H1 (cell line): Measurements from ENCODE around the gene DMBX1. TPM values are rescaled to one million over a fixed set of nuclear protein-coding genes. Genes with fewer than 3 reads are reported as not detected.

Source experiments
- CTCF ChIA-PET: fragments of 300-600 bp; sonication (Branson Sonifier 250); formaldehyde crosslinking; loops from one replicate; lab custom pipeline; 2021; ENCODE audit not compliant: partially characterized antibody; lab: Charles Lee
- POLR2A ChIA-PET: fragments of 300-600 bp; sonication (Branson Sonifier 250); formaldehyde crosslinking; loops from one replicate; lab custom pipeline; 2021; ENCODE audit warnings: inconsistent platforms; ENCODE audit not compliant: partially characterized antibody; lab: Charles Lee
- DNase-seq, 2 experiments: peaks; one replicate each; pipeline versions ENCODE4 v3.0.0 to v3.0.0-alpha.2; 2010 to 2022; ENCODE audit warnings: low spot score in 2 of 2, low read depth in 1 of 2, mixed read lengths in 1 of 2
- FAIRE-seq: peaks from 2 replicates; lab custom pipeline; 2011; peaks lifted over from hg19 to GRCh38; lab: Jason Lieb, UNC
- H2AFZ ChIP-seq: 2 replicates; pipeline ENCODE4 v1.8.1; 2012; ENCODE audit warnings: low read length, inconsistent platforms
- H2AK5ac ChIP-seq: 2 replicates; pipeline ENCODE4 v1.6.1; 2013; ENCODE audit warnings: low read depth, low read length
- H2BK120ac ChIP-seq: replicated peaks from 2 replicates; pipeline ENCODE3; 2013; ENCODE audit warnings: low read depth, low read length, inconsistent platforms
- H2BK12ac ChIP-seq: 2 replicates; pipeline ENCODE4 v1.6.1; 2013; ENCODE audit warnings: low read depth, low read length
- H2BK15ac ChIP-seq: 2 replicates; pipeline ENCODE4 v1.6.1; 2013; ENCODE audit warnings: low read length
- H2BK20ac ChIP-seq: 2 replicates; pipeline ENCODE4 v1.6.1; 2013; ENCODE audit warnings: low read length
- H2BK5ac ChIP-seq: 2 replicates; pipeline ENCODE4 v1.6.1; 2013; ENCODE audit warnings: low read depth, low read length
- H3K14ac ChIP-seq: 2 replicates; pipeline ENCODE4 v1.6.1; 2013; ENCODE audit warnings: inconsistent platforms; ENCODE audit not compliant: insufficient read length
- H3K18ac ChIP-seq: 2 replicates; pipeline ENCODE4 v1.6.1; 2013; ENCODE audit warnings: low read length; ENCODE audit errors: extremely low read depth
- H3K23ac ChIP-seq: 2 replicates; pipeline ENCODE4 v1.6.1; 2013; ENCODE audit warnings: inconsistent platforms; ENCODE audit not compliant: insufficient read length
- H3K23me2 ChIP-seq: 2 replicates; pipeline ENCODE4 v1.6.1; 2013; ENCODE audit warnings: low read depth, low read length
- H3K27ac ChIP-seq: 2 replicates; pipeline ENCODE4 v1.6.1; 2011; ENCODE audit warnings: low read depth, low read length, inconsistent platforms
- H3K27me3 ChIP-seq, 4 experiments: replicated peaks in 1 of 4; 1 replicate in 1 of 4; 2 replicates in 3 of 4; pipeline versions ENCODE4 v1.6.1 to v1.8.1; 2011 to 2013; ENCODE audit warnings: low read length in 3 of 4, mild to moderate bottlenecking in 3 of 4, inconsistent platforms in 2 of 4, mixed read lengths in 2 of 4, moderate library complexity in 1 of 4; ENCODE audit not compliant: control insufficient read depth in 3 of 4, insufficient read depth in 3 of 4; ENCODE audit errors: extremely low read depth in 1 of 4
- H3K36me3 ChIP-seq, 4 experiments: 2 replicates each; pipeline versions ENCODE4 v1.6.1 to v1.8.1; 2011 to 2013; ENCODE audit warnings: mild to moderate bottlenecking in 4 of 4, low read length in 3 of 4, moderate library complexity in 2 of 4, control low read depth in 1 of 4, inconsistent platforms in 1 of 4; ENCODE audit not compliant: insufficient read depth in 4 of 4, control insufficient read depth in 2 of 4
- H3K4ac ChIP-seq: replicated peaks from 2 replicates; pipeline ENCODE3; 2013; ENCODE audit warnings: low read length, low read depth, mixed read lengths, inconsistent platforms; ENCODE audit not compliant: insufficient read length
- H3K4me1 ChIP-seq, 4 experiments: replicated peaks in 1 of 4; 1 replicate in 1 of 4; 2 replicates in 3 of 4; pipeline versions ENCODE4 v1.6.1 to v1.8.1; 2011 to 2013; ENCODE audit warnings: low read length in 3 of 4, inconsistent platforms in 2 of 4, mixed read lengths in 1 of 4; ENCODE audit not compliant: insufficient read depth in 4 of 4, control insufficient read depth in 3 of 4
- H3K4me2 ChIP-seq, 2 experiments: 2 replicates each; pipeline versions ENCODE4 v1.6.1 to v1.8.1; 2011 to 2013; ENCODE audit warnings: low read depth in 2 of 2, low read length in 2 of 2, control low read depth in 1 of 2, inconsistent platforms in 1 of 2, mild to moderate bottlenecking in 1 of 2; ENCODE audit not compliant: insufficient read depth in 1 of 2
- H3K4me3 ChIP-seq, 4 experiments: fragments of 200-600, 300-600 bp in 1 of 4; sonication (generic), shearing (Covaris generic), sonication (Bioruptor Twin) in 1 of 4; 2 replicates each; pipeline versions ENCODE4 v1.5.1 to v1.8.1; 2011 to 2016; ENCODE audit warnings: low read length in 4 of 4, low read depth in 3 of 4, control low read depth in 2 of 4, inconsistent platforms in 2 of 4, mild to moderate bottlenecking in 2 of 4, mixed read lengths in 1 of 4, moderate library complexity in 1 of 4; ENCODE audit not compliant: insufficient read depth in 2 of 4; ENCODE audit errors: extremely low read depth in 1 of 4
- H3K56ac ChIP-seq: replicated peaks from 2 replicates; pipeline ENCODE3; 2013; ENCODE audit warnings: low read depth, mild to moderate bottlenecking, mixed read lengths, low read length, inconsistent platforms; ENCODE audit not compliant: insufficient read length
- H3K79me1 ChIP-seq: 2 replicates; pipeline ENCODE4 v1.6.1; 2013; ENCODE audit warnings: low read depth, low read length, control low read depth
- H3K79me2 ChIP-seq, 2 experiments: 2 replicates each; pipeline versions ENCODE4 v1.6.1 to v1.8.1; 2012 to 2013; ENCODE audit warnings: low read length in 2 of 2, mild to moderate bottlenecking in 2 of 2, inconsistent platforms in 1 of 2; ENCODE audit not compliant: insufficient read depth in 2 of 2, control insufficient read depth in 1 of 2
- H3K9ac ChIP-seq, 4 experiments: replicated peaks in 1 of 4; 1 replicate in 1 of 4; 2 replicates in 3 of 4; pipeline versions ENCODE4 v1.6.1 to v1.8.1; 2011 to 2013; ENCODE audit warnings: low read depth in 3 of 4, low read length in 3 of 4, control low read depth in 2 of 4, mild to moderate bottlenecking in 2 of 4, moderate library complexity in 2 of 4, inconsistent platforms in 1 of 4; ENCODE audit errors: extremely low read depth in 1 of 4
- H3K9me3 ChIP-seq, 2 experiments: 2 replicates each; pipeline versions ENCODE4 v1.6.1 to v1.8.1; 2012 to 2013; ENCODE audit warnings: mild to moderate bottlenecking in 2 of 2, moderate library complexity in 2 of 2, control low read depth in 1 of 2, inconsistent platforms in 1 of 2, low read depth in 1 of 2, low read length in 1 of 2, mixed read lengths in 1 of 2; ENCODE audit not compliant: insufficient read depth in 2 of 2
- H4K20me1 ChIP-seq, 2 experiments: replicated peaks in 1 of 2; 2 replicates each; pipeline versions ENCODE3 to v1.8.1; 2011 to 2013; ENCODE audit warnings: inconsistent platforms in 2 of 2, low read length in 2 of 2, mild to moderate bottlenecking in 1 of 2; ENCODE audit not compliant: insufficient read depth in 2 of 2, control insufficient read depth in 1 of 2
- H4K5ac ChIP-seq: 2 replicates; pipeline ENCODE4 v1.6.1; 2013; ENCODE audit warnings: low read length, low read depth, mixed read lengths, inconsistent platforms; ENCODE audit not compliant: insufficient read length
- H4K8ac ChIP-seq: 2 replicates; pipeline ENCODE4 v1.8.0; 2013; ENCODE audit warnings: mild to moderate bottlenecking, moderate library complexity, low read length, inconsistent platforms; ENCODE audit not compliant: insufficient read depth; ENCODE audit errors: extremely low read depth
- H4K91ac ChIP-seq: replicated peaks from 2 replicates; pipeline ENCODE3; 2013; ENCODE audit warnings: low read length, mixed read lengths, inconsistent platforms; ENCODE audit not compliant: insufficient read length
- BACH1 ChIP-seq: IDR thresholded peaks from 2 replicates; pipeline ENCODE4 v1.6.1; 2012; ENCODE audit warnings: low read length, improper control_type of control experiment
- GTF2F1 ChIP-seq: IDR thresholded peaks from 2 replicates; pipeline ENCODE4 v1.6.1; 2012; ENCODE audit warnings: low read depth, low read length, improper control_type of control experiment, borderline replicate concordance
- HDAC2 ChIP-seq, 2 experiments: fragments of 300-600 bp in 1 of 2; sonication (generic) in 1 of 2; IDR thresholded peaks; 2 replicates each; pipeline ENCODE4 v1.6.1; 2011 to 2012; ENCODE audit warnings: low read depth in 2 of 2, low read length in 2 of 2, mild to moderate bottlenecking in 2 of 2, moderate library complexity in 2 of 2, borderline replicate concordance in 1 of 2, inconsistent platforms in 1 of 2
- NANOG ChIP-seq: IDR thresholded peaks from 2 replicates; pipeline ENCODE4 v1.6.1; 2011; ENCODE audit warnings: low read length, low read depth, mild to moderate bottlenecking, inconsistent platforms; ENCODE audit not compliant: insufficient read depth, poor library complexity, severe bottlenecking
- POLR2AphosphoS5 ChIP-seq: IDR thresholded peaks from 2 replicates; pipeline ENCODE4 v1.6.1; 2011; ENCODE audit warnings: low read depth, low read length
- RFX5 ChIP-seq: IDR thresholded peaks from 2 replicates; pipeline ENCODE4 v1.6.1; 2011; ENCODE audit warnings: low read depth, low read length, improper control_type of control experiment, borderline replicate concordance
- SAP30 ChIP-seq: fragments of 300-600 bp; sonication (generic); IDR thresholded peaks from 2 replicates; pipeline ENCODE4 v1.7.1; 2012; ENCODE audit warnings: low read length, moderate library complexity, mild to moderate bottlenecking, inconsistent platforms; ENCODE audit not compliant: insufficient read depth, insufficient replicate concordance
- SP2 ChIP-seq: IDR thresholded peaks from 2 replicates; pipeline ENCODE4 v1.6.1; 2012; ENCODE audit warnings: mild to moderate bottlenecking, low read length, inconsistent platforms
- TBP ChIP-seq: IDR thresholded peaks from 2 replicates; pipeline ENCODE4 v1.6.1; 2011; ENCODE audit warnings: low read depth, low read length, improper control_type of control experiment
- TCF12 ChIP-seq: IDR thresholded peaks from 2 replicates; pipeline ENCODE4 v1.6.1; 2011; ENCODE audit warnings: low read depth, mild to moderate bottlenecking, low read length
- TEAD4 ChIP-seq: IDR thresholded peaks from 2 replicates; pipeline ENCODE4 v1.6.1; 2012; ENCODE audit warnings: low read depth, low read length, inconsistent platforms, mixed read lengths
- ZNF274 ChIP-seq: IDR thresholded peaks from 2 replicates; pipeline ENCODE4 v1.7.0; 2012; ENCODE audit warnings: low read length, borderline replicate concordance; ENCODE audit errors: extremely low read depth
- WGBS, 2 experiments: shearing (Covaris generic) in 1 of 2; methylation state at CpG; one replicate each; pipeline versions ENCODE4 v1.1.6 to v1.1.7; 2013 to 2015; ENCODE audit warnings: low lambda C conversion rate in 2 of 2, mixed read lengths in 2 of 2, inconsistent platforms in 1 of 2, low coverage in 1 of 2, missing lambda C conversion rate in 1 of 2; ENCODE audit not compliant: insufficient replicate concordance in 2 of 2, insufficient coverage in 1 of 2, insufficient read length in 1 of 2; ENCODE audit errors: extremely low coverage in 1 of 2, missing lambda C conversion rate in 1 of 2; 5-methylcytosine and 5-hydroxymethylcytosine counted together
- polyA plus RNA-seq, 7 experiments: library from polyadenylated mRNA; depleted of rRNA in 3 of 7; stranded (reverse) in 5 of 7; unstranded in 2 of 7; fragments of >200 nt in 5 of 7; fragments of 200-250 nt in 2 of 7; gene quantifications; 1 replicate in 5 of 7; 2 replicates in 1 of 7; 4 replicates in 1 of 7; pipeline versions ENCODE4 v1.2.1 to v1.2.3, GENCODE V29; 2011 to 2013; ENCODE audit warnings: missing spikeins in 2 of 7, mixed read lengths in 2 of 7
- total RNA-seq: library from RNA; stranded (reverse); fragmentation: NEBNext Ultra II Directional; extraction: Animal tissue kit (Norgen Biotek cat#: 25700); gene quantifications from 2 replicates; pipeline ENCODE4 v1.2.1, GENCODE V29; 2021

DMBX1 gene
- total and polyA plus RNA-seq, 2 of the 8 experiments (the other 6 are each of a cell fraction or from before 2014, with no cell fraction given) = 0.23 to 0.30 TPM

DNA sequence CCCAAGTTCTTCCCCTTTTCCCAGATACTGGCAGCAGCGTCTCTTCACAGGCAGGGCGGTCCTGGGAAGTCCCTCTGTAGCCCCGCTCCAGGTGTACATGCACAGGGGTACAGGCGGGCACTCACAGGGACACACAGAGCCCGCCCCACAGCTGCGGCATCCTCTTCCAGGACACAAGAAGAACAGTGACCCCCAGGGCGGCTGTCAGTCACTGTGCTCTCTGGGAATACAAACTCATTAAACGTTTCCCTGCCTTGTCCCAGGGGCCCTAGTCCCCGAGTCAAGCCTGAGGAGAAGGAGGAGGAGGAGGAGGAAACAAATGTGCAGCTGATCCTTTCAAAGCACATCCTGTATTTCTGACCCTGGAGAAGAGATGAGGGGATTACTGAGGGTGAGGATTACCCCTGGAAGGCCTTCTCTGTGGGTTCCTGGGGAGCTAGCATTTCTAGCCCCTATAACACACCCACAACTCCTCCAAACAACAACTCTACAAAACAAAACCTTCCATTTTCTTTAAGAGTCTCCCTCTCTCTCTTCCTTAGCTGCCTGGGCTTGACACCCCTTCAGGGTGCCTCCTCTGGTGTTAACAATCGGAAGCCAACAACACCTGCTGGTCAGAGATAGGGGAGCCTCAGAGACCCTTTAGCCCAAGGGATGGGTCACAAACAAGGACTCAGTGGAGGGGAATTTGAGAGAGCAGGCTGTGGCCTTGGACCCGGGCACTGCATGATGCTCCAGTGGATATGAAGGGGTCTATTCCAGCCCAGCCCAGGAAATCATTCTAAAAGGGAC, 28.4 kb upstream of the DMBX1 start:
- Histone ChIP-seq H2BK120ac (no peak overlapping the region), H3K56ac (no peak overlapping the region), H2BK15ac (no peak overlapping the region), H2BK5ac (no peak overlapping the region), H2AK5ac (no peak overlapping the region), H3K4me2 (no peak overlapping the region), H3K27me3 (peaks cover 8 to 54% (median 27%) of the 10 kb centered on the region in 4 experiments), H4K20me1 (peaks cover 0 to 6% of the 10 kb centered on the region in 2 experiments), H3K9me3 (no peaks in the 10 kb centered on the region), H4K8ac (no peak overlapping the region), H3K4me1 (peaks cover 0 to 13% (median 6%) of the 10 kb centered on the region in 4 experiments; a peak in 5 of 7 replicates), H3K4ac (no peak overlapping the region), H3K14ac (no peak overlapping the region), H3K79me1 (no peaks in the 10 kb centered on the region), H4K5ac (no peak overlapping the region), H3K36me3 (no peaks in the 10 kb centered on the region), H2BK12ac (no peak overlapping the region), H3K27ac (no peak overlapping the region), H2AFZ (no peak overlapping the region), H3K79me2 (no peaks in the 10 kb centered on the region), H2BK20ac (no peak overlapping the region), H4K91ac (no peak overlapping the region), H3K23me2 (no peaks in the 10 kb centered on the region; the same call in 1 of the 2 replicates), H3K18ac (no peak overlapping the region), H3K4me3 (no peak overlapping the region), H3K23ac (no peak overlapping the region), H3K9ac (no peak overlapping the region)
- ChIA-PET CTCF (interaction anchor here (0.7 to 20.4 kb wide), 5 partner anchors 14 to 73 kb away, joined by 3 to 497 read pairs (median 3); no protein-coding TSS in a partner anchor), POLR2A (interaction anchor here (1.9 kb wide), 1 partner anchor 9 kb away, joined by 6 read pairs; no protein-coding TSS in a partner anchor)
- DNase-seq (no peak), FAIRE-seq (no peak)
- TF ChIP-seq TBP (no peak), TCF12 (no peak), SP2 (no peak), RFX5 (no peak), TEAD4 (no peak), NANOG (no peak), SAP30 (no peak), BACH1 (no peak), HDAC2 (IDR thresholded peaks at IDR 0.05; ENCODE audit: borderline replicate concordance in 1 of 2, low read depth in 2 of 2, low read length in 2 of 2) (no peak), GTF2F1 (no peak), ZNF274 (no peak), POLR2AphosphoS5 (no peak)
- 75% methylated on average over 11 of the region's 11 CpGs; no CpG with 5 or more reads in 1 of the 2 experiments for WGBS, 2 experiments
